GM19238 (cell line): ENCODE measurements around the gene COL23A1.
"Not testable (repeated sequence)": the region's sequence is repeated elsewhere in the genome, so short reads cannot be mapped to it uniquely, and the experiment has no call there.

Experiments used
- DNase-seq: peaks from one replicate; pipeline ENCODE4 v3.0.0; 2011; ENCODE audit warnings: low spot score; ENCODE audit not compliant: insufficient read length

COL23A1 gene

GRCh38 chr5:178272591-178272990, 317.6 kb downstream of the COL23A1 start:
- no peak for DNase-seq

GRCh38 chr5:178271726-178272479, 318.3 kb downstream of the COL23A1 start:
- no peak for DNase-seq

DNA sequence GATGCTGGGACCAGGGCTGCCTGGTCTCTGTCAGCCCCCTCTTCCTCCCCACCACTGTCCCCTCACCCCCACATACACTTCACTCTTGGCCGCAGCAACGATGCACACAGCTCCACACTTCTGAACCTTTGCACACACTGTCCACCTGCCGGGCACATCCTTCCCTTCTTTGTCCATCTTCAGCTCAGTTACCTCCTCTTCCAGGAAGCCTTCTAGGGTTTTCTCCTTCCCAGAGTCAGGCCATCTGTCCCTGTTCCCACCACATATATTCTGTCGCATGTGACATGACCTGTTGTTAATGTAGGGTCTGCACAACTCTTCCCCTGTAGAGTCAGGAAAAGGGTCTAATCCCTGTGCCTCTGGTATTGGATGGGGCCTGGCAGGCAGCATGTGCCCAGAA, 319.0 kb downstream of the COL23A1 start:
- DNase-seq, result no peak

DNA sequence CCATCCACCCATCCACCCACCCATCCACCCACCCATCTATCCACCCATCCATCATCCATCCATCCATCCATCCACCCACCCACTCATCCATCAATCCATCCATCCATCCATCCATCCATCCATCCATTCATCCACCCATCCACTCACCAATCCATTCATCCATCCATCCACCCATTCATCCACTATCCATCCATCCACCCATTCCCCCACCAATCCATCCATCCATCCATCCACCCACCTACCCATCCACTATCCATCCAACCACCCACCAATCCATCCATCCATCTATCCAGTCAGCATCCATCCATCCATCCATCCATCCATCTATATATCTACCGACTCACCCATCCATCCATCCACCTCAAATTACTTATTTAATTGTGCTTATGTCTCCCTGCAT, 320.7 kb downstream of the COL23A1 start:
- no peak for DNase-seq

DNA sequence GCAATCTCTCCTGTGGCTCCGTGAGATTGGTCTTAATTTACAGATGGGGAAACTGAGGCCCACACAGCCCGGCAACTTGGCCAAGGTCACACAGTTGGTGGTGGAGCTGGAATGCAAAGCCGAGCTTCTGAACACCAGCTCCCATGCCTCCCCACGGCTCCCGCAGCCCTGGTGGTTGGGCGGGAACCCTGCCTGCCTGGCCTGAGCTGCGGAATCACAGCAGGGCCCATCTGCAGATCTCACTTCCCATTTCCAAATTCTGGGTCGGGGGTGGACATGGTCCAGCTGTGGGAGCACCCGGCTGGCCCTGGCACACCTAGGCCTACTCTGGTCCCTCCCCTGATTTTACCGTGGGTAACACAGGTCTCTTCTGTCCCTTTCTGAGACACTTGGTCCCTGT, 322.3 kb downstream of the COL23A1 start:
- DNase-seq, result no peak

DNA sequence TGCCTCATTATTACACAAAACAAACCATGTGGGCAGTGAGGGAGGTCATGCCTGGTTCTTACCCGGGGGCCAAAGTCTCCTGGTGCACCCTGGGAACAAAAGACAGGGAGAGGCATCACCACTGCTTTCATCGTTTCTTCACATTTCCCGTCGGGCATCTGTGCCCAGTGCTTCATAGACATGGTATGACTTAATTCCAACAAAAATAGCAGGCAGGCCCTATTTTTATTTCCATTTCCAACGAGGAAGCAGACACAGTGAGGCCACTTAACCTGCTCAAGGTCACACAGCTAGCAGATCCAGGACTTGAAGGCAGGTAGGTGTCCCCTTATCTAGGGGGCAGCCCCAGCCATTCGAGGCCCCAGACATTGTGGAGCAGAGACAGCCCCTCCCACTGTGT, 322.9 kb downstream of the COL23A1 start:
- no peak for DNase-seq

DNA sequence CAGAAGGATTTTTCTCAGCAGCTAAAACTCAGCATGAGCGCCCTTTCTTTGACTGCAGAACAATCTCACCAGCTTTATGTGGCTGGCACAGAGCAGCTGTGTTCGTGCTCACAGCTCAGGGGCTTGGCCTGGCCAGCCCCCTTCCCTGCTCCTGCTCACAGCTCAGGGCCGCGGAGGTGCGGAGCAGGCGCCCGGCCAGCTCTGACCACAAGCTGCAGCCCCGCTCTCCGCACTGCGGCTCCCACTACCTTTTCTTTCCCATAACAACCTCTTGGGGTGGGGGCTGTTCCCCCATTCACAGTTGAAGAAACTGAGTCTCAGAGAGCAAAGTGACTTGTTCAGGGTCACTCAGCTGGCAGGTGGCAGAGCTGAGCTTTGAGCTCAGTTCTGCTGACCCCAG, 323.6 kb downstream of the COL23A1 start:
- DNase-seq, result no peak

DNA sequence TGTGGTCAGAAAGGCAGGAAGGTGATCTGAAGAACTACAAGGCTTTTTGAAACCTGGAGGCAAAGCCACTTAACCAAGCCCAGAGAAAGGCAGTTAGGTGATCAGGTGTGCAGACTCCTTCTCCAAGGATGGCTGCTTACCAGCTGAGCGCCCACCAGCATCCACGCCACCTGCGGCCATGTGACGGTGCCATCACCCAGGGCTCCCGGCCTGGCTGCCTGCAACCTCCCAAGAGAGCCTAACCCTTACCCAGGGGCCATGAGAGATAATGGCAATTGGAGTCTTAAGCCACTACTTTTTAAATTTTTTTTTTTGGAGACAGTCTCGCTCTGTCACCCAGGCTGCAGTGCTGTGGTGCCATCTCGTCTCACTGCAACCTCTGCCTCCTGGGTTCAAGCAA, 324.4 kb downstream of the COL23A1 start:
- DNase-seq, result no peak

- no peak for DNase-seq
These were observed 326.1 kb downstream of the COL23A1 start for GRCh38 chr5:178264044-178264443.

DNA sequence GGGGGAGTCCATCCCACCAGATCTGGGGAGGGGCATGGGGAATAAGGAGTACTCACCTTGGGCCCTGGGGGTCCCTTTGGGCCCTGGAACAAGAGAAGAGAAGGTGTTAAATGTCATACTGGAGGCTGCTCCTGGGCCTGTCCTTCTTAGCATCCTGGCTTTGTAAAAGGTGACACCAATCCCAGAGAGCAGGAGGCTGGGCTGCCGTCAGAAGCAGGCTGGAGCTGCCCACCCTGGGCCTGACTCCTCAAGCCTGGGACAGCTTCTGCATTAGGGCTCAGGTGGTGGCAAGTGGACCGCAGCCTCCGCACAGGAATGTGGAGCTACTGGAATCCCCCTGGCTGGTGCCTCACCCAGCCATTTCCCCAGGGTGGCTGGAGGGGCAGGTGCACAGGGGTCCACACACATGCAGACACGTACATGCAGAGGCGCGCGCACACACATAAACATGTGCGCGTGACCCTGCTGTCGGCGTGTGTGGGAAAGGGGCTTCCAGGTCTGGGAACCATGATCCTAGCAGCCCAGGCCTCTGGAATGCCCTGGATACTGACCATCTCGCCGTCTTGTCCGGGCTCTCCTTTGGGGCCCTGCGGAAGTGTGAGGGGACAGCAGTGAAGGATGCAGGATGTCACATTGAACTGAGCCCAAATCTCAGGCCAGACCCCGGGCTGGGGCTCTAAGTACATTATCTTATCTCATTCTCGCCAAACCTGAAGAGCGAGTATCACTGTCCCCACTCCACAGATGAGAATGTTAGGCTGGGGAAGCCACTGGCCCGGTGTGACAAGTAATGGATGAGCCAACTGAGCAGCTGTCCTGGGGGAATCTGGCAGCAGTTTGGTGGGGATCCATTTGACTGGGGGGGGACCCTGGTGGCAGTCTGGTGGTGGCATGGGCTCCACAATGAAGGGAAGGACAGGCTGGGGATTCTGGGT, 328.3 kb downstream of the COL23A1 start:
- no peak for DNase-seq

DNA sequence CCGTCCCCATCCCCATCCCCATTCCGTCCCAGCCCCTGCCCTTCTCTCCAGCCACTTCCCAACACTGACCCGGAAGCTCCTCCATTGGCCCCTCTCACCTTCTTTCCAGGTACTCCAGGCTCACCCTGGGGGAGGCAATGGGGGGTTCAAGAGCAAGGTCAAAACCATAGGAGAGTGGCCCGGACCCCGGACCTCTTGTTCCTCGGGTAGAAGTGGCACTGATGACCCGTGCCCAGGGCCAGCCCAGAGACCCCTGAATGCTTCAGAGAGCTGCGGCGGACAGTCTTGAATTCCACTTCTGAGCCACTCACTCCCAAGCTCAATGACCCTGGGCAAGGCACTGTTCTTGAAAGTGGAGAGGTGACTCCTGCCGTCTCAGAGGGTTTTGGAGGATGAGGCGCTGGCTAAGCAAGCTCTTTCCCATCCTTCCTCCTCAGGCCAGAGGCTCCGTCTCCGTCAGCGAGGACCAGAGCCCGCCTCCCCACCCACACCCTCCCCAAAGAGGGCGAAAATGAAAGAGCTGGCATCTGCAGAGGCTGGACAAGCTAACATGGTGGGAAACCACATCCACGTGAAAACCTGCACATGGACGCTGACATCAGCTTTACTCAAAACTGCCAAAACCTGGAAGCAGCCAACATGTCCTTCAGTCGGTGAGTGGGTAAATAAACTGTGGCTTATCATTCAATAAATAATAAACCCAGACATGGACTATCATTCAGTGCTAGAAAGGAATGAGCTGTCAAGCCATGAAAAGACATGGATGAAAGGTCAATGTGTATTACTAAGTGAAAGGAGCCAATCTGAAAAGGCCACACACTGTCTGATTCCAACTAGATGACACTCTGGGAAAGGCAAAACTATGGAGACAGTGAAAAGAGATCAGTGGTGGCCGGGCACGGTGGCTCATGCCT, 330.3 kb downstream of the COL23A1 start:
- DNase-seq, result no peak

GRCh38 chr5:178257650-178258049, 332.5 kb downstream of the COL23A1 start:
- no peak for DNase-seq

DNA sequence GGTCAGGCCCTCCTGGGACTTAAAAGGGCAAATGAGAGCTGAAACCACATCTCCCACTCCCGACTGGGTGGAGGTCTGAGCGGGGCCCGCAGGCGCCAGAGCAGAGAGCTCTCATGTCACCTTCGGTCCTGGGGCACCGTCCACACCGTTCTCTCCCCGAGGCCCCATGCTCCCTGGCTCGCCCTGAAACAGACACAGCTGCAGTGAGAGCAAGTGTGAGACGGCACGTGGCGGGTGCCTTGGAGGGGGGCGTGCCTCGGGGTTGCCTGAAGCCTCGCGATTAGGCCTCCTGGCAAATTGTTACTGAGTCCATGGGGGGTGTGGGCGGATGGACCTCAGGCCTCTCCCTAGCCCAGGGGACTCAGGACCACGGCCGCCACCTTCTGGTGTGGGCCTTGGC, 333.4 kb downstream of the COL23A1 start:
- DNase-seq, result no peak

DNA sequence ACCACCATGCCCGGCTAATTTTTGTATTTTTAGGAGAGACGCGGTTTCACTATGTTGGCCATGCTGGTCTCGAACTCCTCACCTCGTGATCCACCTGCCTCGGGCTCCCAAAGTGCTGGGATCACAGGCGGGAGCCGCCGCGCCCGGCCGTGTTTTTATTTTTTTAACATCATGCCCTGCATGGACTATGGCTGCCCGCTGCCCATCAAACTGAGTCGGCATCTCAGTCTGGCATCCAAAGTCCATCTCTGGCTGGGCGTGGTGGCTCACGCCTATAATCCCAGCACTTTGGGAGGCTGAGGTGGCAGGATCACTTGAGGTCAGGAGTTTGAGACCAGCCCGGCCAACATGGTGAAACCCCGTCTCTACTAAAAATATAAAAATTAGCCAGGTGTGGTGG, 336.6 kb downstream of the COL23A1 start:
- DNase-seq, result not testable (repeated sequence)

DNA sequence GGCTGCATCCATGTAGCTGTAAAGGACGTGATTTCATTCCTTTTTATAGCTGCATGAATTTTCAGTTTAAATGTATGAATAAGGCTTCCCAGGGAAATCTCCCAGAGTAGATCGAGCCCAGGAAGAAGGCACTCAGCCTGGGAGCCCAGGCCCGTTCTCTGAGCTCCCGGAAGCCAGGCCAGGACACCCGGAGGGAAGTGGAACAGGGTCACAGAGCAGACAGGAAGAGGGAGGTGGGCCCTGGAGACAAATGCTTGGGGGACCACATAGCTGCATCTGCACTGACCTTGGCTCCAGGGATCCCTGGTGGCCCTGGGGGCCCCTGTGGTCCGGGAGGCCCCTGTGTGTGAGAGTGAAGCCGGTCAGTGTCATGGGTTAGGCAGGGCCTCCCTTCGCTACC, 337.9 kb downstream of the COL23A1 start:
- no peak for DNase-seq

- DNase-seq, result no peak
These were observed 339.9 kb downstream of the COL23A1 start for GRCh38 chr5:178250263-178250662.

DNA sequence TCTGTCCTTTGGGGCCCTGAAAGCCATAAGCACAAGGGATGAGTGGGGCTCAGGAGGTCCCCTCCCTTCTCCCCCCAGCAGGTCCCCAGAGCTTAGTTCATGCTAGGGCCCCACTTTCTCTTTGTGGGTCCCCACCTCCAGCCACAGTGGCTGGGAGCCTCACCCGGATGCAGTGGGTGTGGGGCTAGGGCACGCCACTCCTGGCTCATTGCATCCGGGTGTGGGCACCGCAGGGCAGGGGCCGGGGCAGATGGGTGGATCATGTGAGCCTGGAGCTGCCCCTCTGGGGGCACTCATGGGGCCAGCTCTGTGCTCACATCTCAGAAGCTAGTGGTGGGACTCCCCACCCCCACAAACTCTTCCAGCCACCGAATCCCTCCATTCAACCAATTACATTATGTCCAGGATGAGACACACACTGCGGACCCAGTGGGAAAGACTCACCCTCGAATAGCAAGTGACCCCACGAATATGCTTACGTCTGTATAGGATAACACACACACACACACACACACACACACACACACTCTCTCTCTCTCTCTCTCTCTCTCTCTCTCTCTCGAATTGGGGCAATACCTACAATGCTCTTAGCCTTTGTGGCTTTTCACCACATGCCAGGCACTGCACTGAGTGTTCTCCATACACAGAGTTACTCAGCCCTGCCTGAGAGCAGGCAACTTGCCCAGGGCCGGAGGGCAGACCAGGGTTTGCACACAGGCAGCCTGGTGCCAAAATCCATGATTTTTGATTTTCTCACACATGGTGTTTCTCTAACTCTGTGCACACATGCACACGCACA, 340.8 kb downstream of the COL23A1 start:
- DNase-seq, result no peak

DNA sequence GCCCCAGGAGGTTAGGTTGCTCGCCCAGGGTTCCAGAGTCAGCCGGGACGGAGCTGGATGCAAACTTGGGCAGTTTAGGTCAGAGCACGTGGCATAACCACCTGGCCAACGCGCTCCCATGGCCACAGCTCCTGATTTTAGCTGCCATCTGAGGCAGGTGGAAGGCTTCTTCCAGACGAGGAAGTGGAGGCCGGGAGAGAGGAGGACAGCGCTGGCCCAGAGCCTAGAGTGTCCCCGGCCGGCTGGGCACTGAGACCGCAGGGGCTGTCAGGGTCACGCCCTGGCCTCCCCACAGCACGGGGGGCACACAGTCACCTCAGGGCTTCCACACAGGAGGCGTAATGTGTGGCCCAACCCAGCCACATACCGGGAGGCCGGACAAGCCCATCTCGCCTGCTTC, 341.4 kb downstream of the COL23A1 start:
- DNase-seq, result no peak

DNA sequence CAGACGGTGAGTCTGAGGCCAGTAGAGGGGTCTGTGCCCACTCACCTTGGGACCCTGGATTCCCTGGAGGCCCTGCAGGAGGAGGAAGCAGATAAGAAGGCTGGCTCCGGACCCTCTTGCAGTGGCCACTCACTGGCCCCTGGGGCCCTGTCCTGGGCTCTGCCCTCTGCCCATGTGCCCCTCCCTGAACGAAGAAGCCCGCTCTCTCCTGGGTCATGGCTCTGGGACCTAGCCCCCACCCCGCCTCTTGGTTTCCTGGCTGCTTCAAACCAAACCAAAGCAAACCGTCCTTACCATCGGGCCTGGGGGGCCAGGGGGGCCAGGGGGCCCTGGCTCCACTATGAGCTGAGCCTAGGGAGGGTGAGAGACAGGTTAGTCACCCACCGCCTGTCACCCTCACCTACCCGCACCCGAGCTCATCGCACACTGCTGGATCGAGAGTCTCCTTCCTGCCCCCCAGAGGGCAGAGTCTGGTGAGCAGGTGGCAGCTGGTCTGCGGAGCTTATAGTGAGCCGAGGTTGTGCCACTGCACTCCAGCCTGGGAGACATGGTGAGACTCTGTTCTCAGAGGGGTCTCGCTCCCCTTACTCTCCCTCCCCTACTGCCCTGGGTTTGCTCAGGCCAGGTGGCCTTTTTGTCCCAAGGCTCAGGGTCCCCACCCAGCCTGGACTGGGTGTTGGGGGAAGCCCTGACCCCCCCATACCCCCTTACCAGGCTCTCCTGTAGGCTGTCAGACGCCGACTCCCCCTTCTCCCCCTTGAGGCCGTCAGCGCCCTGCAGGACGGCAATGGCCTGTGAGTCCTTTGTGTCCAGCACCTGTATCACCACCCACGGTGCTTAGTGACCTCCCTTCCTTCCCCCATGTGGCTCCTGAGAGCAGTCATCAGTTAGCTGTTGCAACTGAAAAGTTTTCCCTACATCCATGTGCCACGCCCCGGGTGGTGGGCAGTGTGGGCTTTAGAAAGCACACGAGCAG, 342.4 kb downstream of the COL23A1 start:
- DNase-seq, result no peak
